Stomach (tissue), 9 donors: ENCODE measurements around the gene LRRC56. TPM values are rescaled to one million over a fixed set of nuclear protein-coding genes. Genes with fewer than 3 reads are reported as not detected.

Experiments
- DNase-seq, 2 donors: peaks; one replicate each; pipeline versions ENCODE4 v3.0.0 to v3.0.0-alpha.2; 2013 to 2019
- H3K27ac ChIP-seq, 5 donors: fragments of 200-600 bp in 4 of 5; sonication (generic) in 4 of 5; one replicate each; pipeline ENCODE4 v1.5.1; 2013 to 2019; ENCODE audit warnings: mild to moderate bottlenecking in 1 of 5, moderate library complexity in 1 of 5
- H3K27me3 ChIP-seq, 3 donors: fragments of 200-600 bp; sonication (generic); one replicate each; pipeline ENCODE4 v1.5.1; 2017 to 2019; ENCODE audit warnings: mixed run types in 1 of 3
- H3K36me3 ChIP-seq, 4 donors: fragments of 200-600 bp; sonication (generic); 1 replicate in 3 of 4; 2 replicates in 1 of 4; pipeline ENCODE4 v1.5.1; 2016 to 2019
- H3K4me1 ChIP-seq, 4 donors: fragments of 200-600 bp; sonication (generic); one replicate each; pipeline ENCODE4 v1.5.1; 2016 to 2019
- H3K4me3 ChIP-seq, 4 donors: fragments of 200-600 bp; sonication (generic) in 3 of 4; one replicate each; pipeline ENCODE4 v1.5.1; 2016 to 2019; ENCODE audit warnings: mild to moderate bottlenecking in 1 of 4
- H3K9me3 ChIP-seq, 4 donors: fragments of 200-600 bp; sonication (generic); one replicate each; pipeline ENCODE4 v1.5.1; 2016 to 2019
- CTCF ChIP-seq, 7 experiments: fragments of 450-650 bp in 4 of 7; fragments of 200-600 bp in 3 of 7; sonication (generic) in 3 of 7; IDR thresholded peaks; one replicate each; pipeline ENCODE4 v1.5.1; 2016 to 2019; ENCODE audit warnings: antibody characterized with exemption in 7 of 7, control low read depth in 2 of 7, mild to moderate bottlenecking in 1 of 7
- EP300 ChIP-seq: sonication (generic); formaldehyde crosslinking; IDR thresholded peaks from one replicate; pipeline ENCODE4 v1.6.1; 2017; ENCODE audit warnings: antibody characterized with exemption
- POLR2A ChIP-seq, 4 donors: fragments of 450-650 bp; IDR thresholded peaks; one replicate each; pipeline ENCODE4 v1.6.1; 2016; ENCODE audit warnings: antibody characterized with exemption in 4 of 4, control low read depth in 2 of 4, mild to moderate bottlenecking in 1 of 4, moderate library complexity in 1 of 4
- POLR2AphosphoS5 ChIP-seq, 3 donors: sonication (generic); formaldehyde crosslinking; IDR thresholded peaks; one replicate each; pipeline ENCODE4 v1.6.1; 2016; ENCODE audit warnings: antibody characterized with exemption in 3 of 3
- WGBS, 5 donors: extraction: QIAGEN DNeasy Blood & Tissue Kit in 3 of 5; methylation state at CpG; one replicate each; pipeline versions ENCODE4 v1.1.5 to v1.1.7; 2013 to 2018; 5-methylcytosine and 5-hydroxymethylcytosine counted together
- intact Hi-C: fragments of 100-400 bp; cut with DNase I; formaldehyde crosslinking; loops from one replicate; pipeline ENCODE4 v1.15.1; 2023; ENCODE audit warnings: low total_unique reads
- polyA plus RNA-seq, 3 donors: library from polyadenylated mRNA; stranded (reverse); fragments of 200-250 nt; gene quantifications; one replicate each; pipeline ENCODE4 v1.2.3, GENCODE V29; 2013
- total RNA-seq, 5 donors: library from RNA; depleted of rRNA; stranded (reverse); fragments of >200 nt; gene quantifications; one replicate each; pipeline versions ENCODE4 v1.1.0 to v1.2.3, GENCODE V29; 2014 to 2016
- donor health status: healthy with polysubstance abuse.
- donor health status: Bipolar disorder and iron deficiency.
- donor health status: healthy.

The LRRC56 gene
- total and polyA plus RNA-seq, 8 donors, result 0.18 to 8.1 (median 2.9) TPM; not detected in 1

DNA sequence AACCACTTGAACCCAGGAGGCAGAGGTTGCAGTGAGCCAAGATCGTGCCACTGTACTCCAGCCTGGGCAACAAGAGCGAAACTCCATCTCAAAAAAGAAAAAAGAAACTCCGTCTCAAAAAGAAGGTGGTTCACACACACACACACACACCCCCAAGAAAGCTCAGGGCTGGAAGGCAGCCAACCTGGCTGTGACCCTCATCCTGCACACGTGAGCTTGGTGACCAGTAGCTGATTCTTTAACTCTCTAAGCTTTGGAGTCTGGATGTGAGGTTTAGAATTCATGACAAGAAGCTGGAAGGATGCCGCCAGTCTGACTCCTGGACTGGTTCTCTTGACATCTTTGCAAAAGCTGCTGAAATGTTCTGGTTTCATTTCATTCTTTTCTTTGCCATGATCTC is 28.4 kb upstream of the LRRC56 start:
- no peak overlapping the region for H3K27ac ChIP-seq
- TF ChIP-seq CTCF (IDR thresholded peaks at IDR 0.05) (no peak), EP300 (no peak), POLR2AphosphoS5 (IDR thresholded peaks at IDR 0.05) (no peak), POLR2A (IDR thresholded peaks at IDR 0.05) (no peak)
- no peak for DNase-seq
- no peaks in the 10 kb centered on the region for H3K9me3 ChIP-seq
- H3K27me3 ChIP-seq, result no peaks in the 10 kb centered on the region
- 84 to 92% (median 85%) methylated on average over 5 of the region's 5 CpGs for whole genome bisulfite sequencing, 5 donors
- peaks cover 0 to 48% (median 42%) of the 10 kb centered on the region in 4 donors for H3K36me3 ChIP-seq
- intact Hi-C loops, result no loop called here
- peaks cover 28 to 36% (median 33%) of the 10 kb centered on the region in 4 donors for H3K4me1 ChIP-seq
- H3K4me3 ChIP-seq, result no peak overlapping the region

GRCh38 chr11:512761-513595 is 24.3 kb upstream of the LRRC56 start:
- Histone ChIP-seq H3K9me3 (peaks cover 0 to 13% (median 8%) of the 10 kb centered on the region in 4 donors), H3K27me3 (no peaks in the 10 kb centered on the region), H3K36me3 (peaks cover 0 to 61% (median 45%) of the 10 kb centered on the region in 4 donors), H3K4me1 (peaks cover 1 to 10% (median 7%) of the 10 kb centered on the region in 4 donors), H3K4me3 (no peak overlapping the region), H3K27ac (no peak overlapping the region)
- DNase-seq, result no peak
- WGBS, 5 donors, result 89 to 94% (median 93%) methylated on average over 29 of the region's 29 CpGs
- no peak for TF ChIP-seq EP300
- no peak for TF ChIP-seq CTCF (IDR thresholded peaks at IDR 0.05)
- no peak for TF ChIP-seq POLR2AphosphoS5 (IDR thresholded peaks at IDR 0.05)
- TF ChIP-seq POLR2A (IDR thresholded peaks at IDR 0.05), result no peak
- intact Hi-C loops, result no loop called here

DNA sequence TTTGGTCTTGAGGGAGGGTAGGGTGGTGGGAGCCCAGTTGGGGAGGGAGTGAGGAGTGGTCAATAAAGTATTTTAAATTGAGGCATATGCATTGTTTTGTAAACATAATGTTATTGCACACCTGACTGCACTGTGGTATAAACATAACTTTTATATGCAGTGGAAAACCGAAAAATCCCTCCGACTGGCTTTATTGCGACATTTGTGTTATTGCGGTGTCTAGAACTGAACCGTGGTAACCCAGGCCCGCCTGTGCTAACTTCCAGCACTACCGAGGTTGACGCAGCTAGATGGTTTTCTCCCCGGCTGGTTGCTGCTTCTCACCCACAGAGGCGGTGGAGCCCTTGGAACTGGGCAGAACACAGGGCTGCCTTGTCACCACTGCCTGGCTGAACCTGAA is 22.7 kb upstream of the LRRC56 start:
- no peak overlapping the region for H3K27ac ChIP-seq
- no peaks in the 10 kb centered on the region for H3K27me3 ChIP-seq
- H3K4me3 ChIP-seq, result no peak overlapping the region
- WGBS, 5 donors, result 82 to 97% (median 92%) methylated on average over 10 of the region's 10 CpGs
- H3K36me3 ChIP-seq, result peaks cover 0 to 52% (median 36%) of the 10 kb centered on the region in 4 donors
- intact Hi-C loops, result no loop called here
- H3K9me3 ChIP-seq, result peaks cover 0 to 13% (median 8%) of the 10 kb centered on the region in 4 donors
- DNase-seq, result no peak
- TF ChIP-seq EP300 (no peak), POLR2AphosphoS5 (IDR thresholded peaks at IDR 0.05) (no peak), CTCF (IDR thresholded peaks at IDR 0.05) (no peak), POLR2A (IDR thresholded peaks at IDR 0.05) (no peak)
- H3K4me1 ChIP-seq, result peaks cover 0 to 16% (median 12%) of the 10 kb centered on the region in 4 donors

- Histone ChIP-seq H3K27ac (no peak overlapping the region), H3K27me3 (no peaks in the 10 kb centered on the region), H3K36me3 (peaks cover 0 to 48% (median 31%) of the 10 kb centered on the region in 4 donors), H3K9me3 (peaks cover 0 to 13% (median 8%) of the 10 kb centered on the region in 4 donors), H3K4me1 (peaks cover 0 to 16% (median 12%) of the 10 kb centered on the region in 4 donors), H3K4me3 (no peak overlapping the region)
- no peak for DNase-seq
- WGBS, 5 donors, result 84 to 94% (median 92%) methylated on average over 6 of the region's 6 CpGs
- TF ChIP-seq POLR2AphosphoS5 (IDR thresholded peaks at IDR 0.05) (no peak), POLR2A (IDR thresholded peaks at IDR 0.05) (no peak), CTCF (IDR thresholded peaks at IDR 0.05) (no peak), EP300 (no peak)
- intact Hi-C loops, result no loop called here
These were observed 22.2 kb upstream of the LRRC56 start for GRCh38 chr11:515131-515530.
